ENCODE data around the gene ACVRL1.

DNA sequence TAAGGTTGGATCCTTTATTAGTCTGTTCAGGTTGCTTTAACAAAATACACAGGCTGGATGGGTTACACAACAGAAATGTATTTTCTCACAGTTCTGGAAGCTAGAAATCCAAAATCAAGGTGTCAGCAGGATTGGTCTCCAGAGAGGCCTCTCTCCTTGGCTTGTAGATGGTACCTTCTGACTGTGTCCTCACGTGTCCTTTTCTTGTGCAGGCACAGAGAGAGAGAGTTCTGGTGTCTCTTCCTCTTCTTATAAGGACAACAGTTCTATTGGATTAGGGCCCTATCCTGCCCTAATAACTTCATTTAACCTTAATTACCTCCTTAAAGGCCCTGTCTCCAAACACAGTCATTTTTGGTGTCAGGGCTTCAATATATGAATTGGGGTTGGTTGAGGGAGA, 24.0 kb upstream of the ACVRL1 start:
- TF ChIP-seq ZNF317 (CRISPR knock-in tag; IDR thresholded peaks at IDR 0.05; ENCODE audit: borderline replicate concordance, low read depth) (no peak), CREM (CRISPR knock-in tag; IDR thresholded peaks at IDR 0.05) (no peak), ELF4 (CRISPR knock-in tag; IDR thresholded peaks at IDR 0.05; ENCODE audit: low read depth) (no peak)
- TF ChIP-seq, protein P1, sequence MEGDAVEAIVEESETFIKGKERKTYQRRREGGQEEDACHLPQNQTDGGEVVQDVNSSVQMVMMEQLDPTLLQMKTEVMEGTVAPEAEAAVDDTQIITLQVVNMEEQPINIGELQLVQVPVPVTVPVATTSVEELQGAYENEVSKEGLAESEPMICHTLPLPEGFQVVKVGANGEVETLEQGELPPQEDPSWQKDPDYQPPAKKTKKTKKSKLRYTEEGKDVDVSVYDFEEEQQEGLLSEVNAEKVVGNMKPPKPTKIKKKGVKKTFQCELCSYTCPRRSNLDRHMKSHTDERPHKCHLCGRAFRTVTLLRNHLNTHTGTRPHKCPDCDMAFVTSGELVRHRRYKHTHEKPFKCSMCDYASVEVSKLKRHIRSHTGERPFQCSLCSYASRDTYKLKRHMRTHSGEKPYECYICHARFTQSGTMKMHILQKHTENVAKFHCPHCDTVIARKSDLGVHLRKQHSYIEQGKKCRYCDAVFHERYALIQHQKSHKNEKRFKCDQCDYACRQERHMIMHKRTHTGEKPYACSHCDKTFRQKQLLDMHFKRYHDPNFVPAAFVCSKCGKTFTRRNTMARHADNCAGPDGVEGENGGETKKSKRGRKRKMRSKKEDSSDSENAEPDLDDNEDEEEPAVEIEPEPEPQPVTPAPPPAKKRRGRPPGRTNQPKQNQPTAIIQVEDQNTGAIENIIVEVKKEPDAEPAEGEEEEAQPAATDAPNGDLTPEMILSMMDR (IDR thresholded peaks at IDR 0.05) = no peak

All from WTC11 (cell line).